Spleen (tissue), 7 donors: Measurements from ENCODE around the gene FOXK2.
"Not testable (repeated sequence)": the region's sequence is repeated elsewhere in the genome, so short reads cannot be mapped to it uniquely, and the experiment has no call there.

Experiments used
- POLR2A ChIP-seq, 3 donors: fragments of 450-650 bp; IDR thresholded peaks; one replicate each; pipeline ENCODE4 v1.5.1; 2017; ENCODE audit warnings: antibody characterized with exemption in 3 of 3, mild to moderate bottlenecking in 1 of 3
- POLR2AphosphoS5 ChIP-seq, 3 donors: sonication (generic); formaldehyde crosslinking; IDR thresholded peaks; one replicate each; pipeline ENCODE4 v1.5.1; 2017; ENCODE audit warnings: antibody characterized with exemption in 3 of 3
- TF ChIP-seq, protein P1 (sequence below), 11 experiments: fragments of 200-600 bp in 7 of 11; fragments of 450-650 bp in 4 of 11; sonication (generic) in 4 of 11; IDR thresholded peaks in 8 of 11; conservative IDR thresholded peaks in 3 of 11; 1 replicate in 7 of 11; 2 replicates in 4 of 11; pipeline versions ENCODE4 v1.4.0 to v1.8.0; 2016 to 2021; ENCODE audit warnings: antibody characterized with exemption in 11 of 11, inconsistent platforms in 4 of 11, mild to moderate bottlenecking in 1 of 11
- donor health status: DM: no; HTN: no; CAD: no; lungs with moderate emphysema.
- donor health status: DM: no; HTN: no; CAD: no.
- donor health status: DM: no; HTN: no; CAD: no.

DNA sequence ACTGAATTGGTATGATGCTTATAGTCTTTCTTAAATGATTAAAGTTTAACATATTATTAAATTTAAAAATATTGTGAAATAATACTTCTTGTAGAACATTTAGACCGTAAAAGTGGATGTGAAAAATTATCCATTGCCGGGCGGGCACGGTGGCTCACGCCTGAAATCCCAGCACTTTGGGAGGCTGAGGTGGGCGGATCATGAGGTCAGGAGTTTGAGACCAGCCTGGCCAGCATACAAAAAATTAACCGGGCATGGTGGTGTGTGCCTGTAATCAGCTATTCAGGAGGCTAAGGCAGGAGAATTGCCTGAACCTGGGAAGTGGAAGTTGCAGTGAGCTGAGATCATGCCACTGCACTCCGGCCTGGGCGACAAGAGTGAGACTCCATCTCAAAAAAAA is 17.7 kb downstream of the FOXK2 start:
- TF ChIP-seq, protein P1, sequence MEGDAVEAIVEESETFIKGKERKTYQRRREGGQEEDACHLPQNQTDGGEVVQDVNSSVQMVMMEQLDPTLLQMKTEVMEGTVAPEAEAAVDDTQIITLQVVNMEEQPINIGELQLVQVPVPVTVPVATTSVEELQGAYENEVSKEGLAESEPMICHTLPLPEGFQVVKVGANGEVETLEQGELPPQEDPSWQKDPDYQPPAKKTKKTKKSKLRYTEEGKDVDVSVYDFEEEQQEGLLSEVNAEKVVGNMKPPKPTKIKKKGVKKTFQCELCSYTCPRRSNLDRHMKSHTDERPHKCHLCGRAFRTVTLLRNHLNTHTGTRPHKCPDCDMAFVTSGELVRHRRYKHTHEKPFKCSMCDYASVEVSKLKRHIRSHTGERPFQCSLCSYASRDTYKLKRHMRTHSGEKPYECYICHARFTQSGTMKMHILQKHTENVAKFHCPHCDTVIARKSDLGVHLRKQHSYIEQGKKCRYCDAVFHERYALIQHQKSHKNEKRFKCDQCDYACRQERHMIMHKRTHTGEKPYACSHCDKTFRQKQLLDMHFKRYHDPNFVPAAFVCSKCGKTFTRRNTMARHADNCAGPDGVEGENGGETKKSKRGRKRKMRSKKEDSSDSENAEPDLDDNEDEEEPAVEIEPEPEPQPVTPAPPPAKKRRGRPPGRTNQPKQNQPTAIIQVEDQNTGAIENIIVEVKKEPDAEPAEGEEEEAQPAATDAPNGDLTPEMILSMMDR (IDR thresholded peaks at IDR 0.05 in 8 of 11, conservative IDR thresholded peaks at IDR 0.05 in 3 of 11) = not testable (repeated sequence)
- not testable (repeated sequence) for TF ChIP-seq POLR2A, POLR2AphosphoS5 (IDR thresholded peaks at IDR 0.05)
